Osteocyte (in vitro differentiated cells): Measurements from ENCODE around the gene BMPR1B. TPM values are rescaled to one million over a fixed set of nuclear protein-coding genes. Genes with fewer than 3 reads are reported as not detected.

Experiments
- DNase-seq: peaks from one replicate; pipeline ENCODE4 v3.0.0; 2021; ENCODE audit warnings: mixed read lengths; ENCODE audit not compliant: unreplicated experiment; ENCODE audit errors: extremely low spot score
- H3K27ac Mint-ChIP-seq: one replicate; pipeline ENCODE4 v1.8.0; 2021; ENCODE audit warnings: mild to moderate bottlenecking, mixed read lengths; ENCODE audit not compliant: unreplicated experiment
- H3K27me3 Mint-ChIP-seq: one replicate; pipeline ENCODE4 v1.8.0; 2021; ENCODE audit warnings: mixed read lengths; ENCODE audit not compliant: unreplicated experiment
- H3K36me3 Mint-ChIP-seq: one replicate; pipeline ENCODE4 v1.8.0; 2021; ENCODE audit warnings: mixed read lengths; ENCODE audit not compliant: unreplicated experiment
- H3K4me1 Mint-ChIP-seq: one replicate; pipeline ENCODE4 v1.8.0; 2021; ENCODE audit warnings: mixed read lengths; ENCODE audit not compliant: unreplicated experiment
- H3K4me3 Mint-ChIP-seq: one replicate; pipeline ENCODE4 v1.8.0; 2021; ENCODE audit warnings: mild to moderate bottlenecking, moderate library complexity, mixed read lengths; ENCODE audit not compliant: unreplicated experiment
- H3K9me3 Mint-ChIP-seq: one replicate; pipeline ENCODE4 v1.8.0; 2021; ENCODE audit warnings: mixed read lengths; ENCODE audit not compliant: unreplicated experiment
- CTCF ChIP-seq: fragments of 200-600 bp; sonication (generic); IDR thresholded peaks from 2 replicates; pipeline ENCODE4 v1.5.0; 2021; ENCODE audit warnings: antibody characterized with exemption, mild to moderate bottlenecking, moderate library complexity
- total RNA-seq: library from RNA; stranded (reverse); gene quantifications from 2 replicates; pipeline ENCODE4 v1.2.1, GENCODE V29; 2021

The BMPR1B gene
- total RNA-seq, 1 donor from 2014 or later, result 1.5 TPM

GRCh38 chr4:94852616-94853015 is 94.9 kb downstream of the BMPR1B start:
- H3K4me1 Mint-ChIP-seq, result peaks cover 7% of the 10 kb centered on the region
- DNase-seq, result no peak
- TF ChIP-seq CTCF, result no peak
- no peaks in the 10 kb centered on the region for H3K9me3 Mint-ChIP-seq
- H3K27ac Mint-ChIP-seq, result no peak overlapping the region
- H3K4me3 Mint-ChIP-seq, result no peak overlapping the region
- H3K36me3 Mint-ChIP-seq, result no peaks in the 10 kb centered on the region
- no peaks in the 10 kb centered on the region for H3K27me3 Mint-ChIP-seq

- no peak for DNase-seq
- TF ChIP-seq CTCF, result no peak
- Mint-ChIP-seq H3K9me3 (no peaks in the 10 kb centered on the region), H3K36me3 (no peaks in the 10 kb centered on the region), H3K4me3 (no peak overlapping the region), H3K4me1 (peaks cover 7% of the 10 kb centered on the region), H3K27ac (no peak overlapping the region), H3K27me3 (no peaks in the 10 kb centered on the region)
Observed at GRCh38 chr4:94856030-94856429, 98.3 kb downstream of the BMPR1B start.

GRCh38 chr4:94870146-94870545 is 112.4 kb downstream of the BMPR1B start:
- no peaks in the 10 kb centered on the region for H3K9me3 Mint-ChIP-seq
- no peak overlapping the region for H3K4me3 Mint-ChIP-seq
- no peak for TF ChIP-seq CTCF
- no peaks in the 10 kb centered on the region for H3K27me3 Mint-ChIP-seq
- H3K36me3 Mint-ChIP-seq, result no peaks in the 10 kb centered on the region
- H3K4me1 Mint-ChIP-seq, result no peaks in the 10 kb centered on the region
- DNase-seq, result no peak
- H3K27ac Mint-ChIP-seq, result no peak overlapping the region

GRCh38 chr4:94871644-94872305 is 114.0 kb downstream of the BMPR1B start:
- no peaks in the 10 kb centered on the region for H3K9me3 Mint-ChIP-seq
- no peak for TF ChIP-seq CTCF
- H3K4me1 Mint-ChIP-seq, result no peaks in the 10 kb centered on the region
- no peaks in the 10 kb centered on the region for H3K27me3 Mint-ChIP-seq
- no peak overlapping the region for H3K27ac Mint-ChIP-seq
- DNase-seq, result no peak
- H3K36me3 Mint-ChIP-seq, result no peaks in the 10 kb centered on the region
- H3K4me3 Mint-ChIP-seq, result no peak overlapping the region

GRCh38 chr4:94877973-94878372 is 120.2 kb downstream of the BMPR1B start:
- Mint-ChIP-seq H3K36me3 (no peaks in the 10 kb centered on the region), H3K4me3 (no peak overlapping the region), H3K27me3 (no peaks in the 10 kb centered on the region), H3K4me1 (peaks cover 8% of the 10 kb centered on the region), H3K27ac (peak overlapping the region; percentile 23), H3K9me3 (no peaks in the 10 kb centered on the region)
- no peak for TF ChIP-seq CTCF
- DNase-seq, result no peak
